ENCODE results near the gene B2M. TPM values are rescaled to one million over a fixed set of nuclear protein-coding genes. Genes with fewer than 3 reads are reported as not detected.

The B2M gene
- total RNA-seq, 6 experiments from 2014 or later: 811 to 1,058 (median 898) TPM

GRCh38 chr15:44666210-44667038 lies 44.9 kb upstream of the B2M start:
- H3K9me3 Mint-ChIP-seq: no peaks in the 10 kb centered on the region
- H3K27ac Mint-ChIP-seq: no peak overlapping the region
- peaks cover 13% of the 10 kb centered on the region for H3K4me1 Mint-ChIP-seq (ENCODE audit: low read depth)
- H3K27me3 Mint-ChIP-seq (ENCODE audit: insufficient read depth): peaks cover 10% of the 10 kb centered on the region
- peak overlapping the region; percentile 38; the same call in 1 of the 2 replicates for H3K4me3 Mint-ChIP-seq
- no peak for DNase-seq
- no peaks in the 10 kb centered on the region for H3K36me3 Mint-ChIP-seq (ENCODE audit: low read depth)
- TF ChIP-seq, protein P1, sequence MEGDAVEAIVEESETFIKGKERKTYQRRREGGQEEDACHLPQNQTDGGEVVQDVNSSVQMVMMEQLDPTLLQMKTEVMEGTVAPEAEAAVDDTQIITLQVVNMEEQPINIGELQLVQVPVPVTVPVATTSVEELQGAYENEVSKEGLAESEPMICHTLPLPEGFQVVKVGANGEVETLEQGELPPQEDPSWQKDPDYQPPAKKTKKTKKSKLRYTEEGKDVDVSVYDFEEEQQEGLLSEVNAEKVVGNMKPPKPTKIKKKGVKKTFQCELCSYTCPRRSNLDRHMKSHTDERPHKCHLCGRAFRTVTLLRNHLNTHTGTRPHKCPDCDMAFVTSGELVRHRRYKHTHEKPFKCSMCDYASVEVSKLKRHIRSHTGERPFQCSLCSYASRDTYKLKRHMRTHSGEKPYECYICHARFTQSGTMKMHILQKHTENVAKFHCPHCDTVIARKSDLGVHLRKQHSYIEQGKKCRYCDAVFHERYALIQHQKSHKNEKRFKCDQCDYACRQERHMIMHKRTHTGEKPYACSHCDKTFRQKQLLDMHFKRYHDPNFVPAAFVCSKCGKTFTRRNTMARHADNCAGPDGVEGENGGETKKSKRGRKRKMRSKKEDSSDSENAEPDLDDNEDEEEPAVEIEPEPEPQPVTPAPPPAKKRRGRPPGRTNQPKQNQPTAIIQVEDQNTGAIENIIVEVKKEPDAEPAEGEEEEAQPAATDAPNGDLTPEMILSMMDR (IDR thresholded peaks at IDR 0.05): no peak

DNA sequence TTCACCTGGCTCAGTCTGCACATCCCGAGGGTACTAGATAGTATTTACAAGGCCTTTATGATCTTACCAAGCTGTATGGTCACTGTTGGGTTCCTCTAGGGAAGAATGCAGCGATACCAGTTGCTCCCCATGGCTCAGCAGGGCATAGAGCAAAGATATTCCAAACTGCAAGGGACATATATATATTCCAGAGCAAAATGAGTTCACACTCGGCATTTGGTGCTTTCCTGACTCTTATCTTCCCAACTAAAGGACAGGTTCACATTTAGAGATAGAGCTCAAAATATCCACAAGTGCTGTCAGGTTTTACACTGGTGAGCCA lies 44.3 kb upstream of the B2M start:
- Mint-ChIP-seq H3K9me3 (no peaks in the 10 kb centered on the region), H3K4me3 (peak overlapping the region; percentile 38; the same call in 1 of the 2 replicates), H3K36me3 (ENCODE audit: low read depth) (no peaks in the 10 kb centered on the region), H3K27ac (no peak overlapping the region), H3K4me1 (ENCODE audit: low read depth) (peaks cover 8% of the 10 kb centered on the region), H3K27me3 (ENCODE audit: insufficient read depth) (peaks cover 10% of the 10 kb centered on the region)
- TF ChIP-seq, protein P1 (IDR thresholded peaks at IDR 0.05): no peak
- DNase-seq: no peak

DNA sequence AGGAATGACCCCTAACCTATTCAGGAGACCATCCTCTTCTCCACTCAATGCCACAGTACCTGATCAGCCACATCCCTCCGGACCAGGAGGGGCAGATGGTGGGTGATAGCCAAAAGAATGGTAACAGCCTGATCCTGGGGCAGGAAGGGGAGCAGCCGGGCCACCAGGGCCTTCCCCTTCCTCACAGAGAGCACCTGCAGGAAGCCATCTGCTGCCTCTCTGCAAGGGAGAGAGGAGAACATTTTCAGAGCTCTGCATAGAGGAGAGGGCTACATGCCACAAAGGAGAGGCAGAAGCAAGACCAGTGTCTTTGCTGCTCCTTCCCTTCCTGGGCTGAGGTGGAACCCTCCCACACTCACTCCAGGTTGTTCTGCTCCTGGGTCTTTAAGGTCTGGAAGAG lies 42.4 kb upstream of the B2M start:
- no peak overlapping the region for H3K27ac Mint-ChIP-seq
- H3K27me3 Mint-ChIP-seq (ENCODE audit: insufficient read depth): peaks cover 13% of the 10 kb centered on the region
- no peaks in the 10 kb centered on the region for H3K9me3 Mint-ChIP-seq
- no peaks in the 10 kb centered on the region for H3K36me3 Mint-ChIP-seq (ENCODE audit: low read depth)
- no peak overlapping the region for H3K4me3 Mint-ChIP-seq
- peaks cover 3% of the 10 kb centered on the region for H3K4me1 Mint-ChIP-seq (ENCODE audit: low read depth)
- TF ChIP-seq, protein P1 (IDR thresholded peaks at IDR 0.05): no peak
- DNase-seq: no peak

DNA sequence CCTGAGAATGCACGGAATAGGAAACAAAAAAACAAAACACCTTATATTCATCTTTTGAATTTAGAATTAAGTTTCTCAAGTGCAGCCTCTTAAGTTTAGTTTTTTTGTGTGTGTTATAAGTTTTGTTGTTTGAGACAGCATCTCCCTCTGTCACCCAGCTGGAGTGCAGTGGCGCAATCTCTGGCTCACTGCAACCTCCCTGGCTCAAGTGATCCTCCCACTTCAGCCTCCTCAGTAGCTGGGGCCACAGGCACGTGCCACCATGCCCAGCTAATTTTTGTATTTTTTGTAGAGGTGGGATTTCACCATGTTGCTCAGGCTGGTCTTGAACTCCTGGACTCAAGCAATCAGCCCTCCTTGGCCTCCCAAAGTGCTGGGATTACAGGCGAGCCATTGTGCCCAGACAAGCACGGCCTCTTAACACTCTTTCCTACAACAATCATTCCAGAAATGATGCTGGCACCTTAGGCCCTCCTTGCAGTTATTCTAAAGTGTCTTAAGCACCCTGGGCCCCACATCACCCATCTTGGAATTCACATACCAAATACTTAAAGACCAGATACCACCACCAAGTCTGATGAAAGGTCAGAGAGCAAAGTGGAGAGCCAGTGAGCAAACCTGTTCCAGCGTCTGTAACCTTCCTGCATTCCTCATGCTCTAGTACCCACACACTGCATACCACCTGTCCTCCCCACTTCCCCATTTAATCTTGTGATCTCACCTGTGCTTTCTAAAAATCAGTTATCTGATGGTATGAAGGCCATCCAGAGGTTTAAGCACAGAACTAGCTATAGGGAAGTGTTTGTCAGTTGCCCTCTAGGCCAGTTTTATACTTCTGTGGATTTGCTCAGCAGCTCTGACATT lies 41.0 kb upstream of the B2M start:
- Mint-ChIP-seq H3K27ac (no peak overlapping the region), H3K27me3 (ENCODE audit: insufficient read depth) (peaks cover 16% of the 10 kb centered on the region), H3K4me1 (ENCODE audit: low read depth) (no peaks in the 10 kb centered on the region), H3K4me3 (no peak overlapping the region), H3K36me3 (ENCODE audit: low read depth) (no peaks in the 10 kb centered on the region), H3K9me3 (no peaks in the 10 kb centered on the region)
- DNase-seq: no peak
- TF ChIP-seq, protein P1 (IDR thresholded peaks at IDR 0.05): no peak

GRCh38 chr15:44673639-44674038 lies 37.7 kb upstream of the B2M start:
- DNase-seq: no peak
- Mint-ChIP-seq H3K27ac (no peak overlapping the region), H3K36me3 (ENCODE audit: low read depth) (no peaks in the 10 kb centered on the region), H3K4me1 (ENCODE audit: low read depth) (no peaks in the 10 kb centered on the region), H3K27me3 (ENCODE audit: insufficient read depth) (peaks cover 27% of the 10 kb centered on the region), H3K4me3 (no peak overlapping the region), H3K9me3 (no peaks in the 10 kb centered on the region)
- TF ChIP-seq, protein P1 (IDR thresholded peaks at IDR 0.05): no peak
